Fibroblast of mammary gland (primary cell): ENCODE measurements around the gene SYNRG.

ENCODE experiments used
- DNase-seq: peaks from one replicate; pipeline ENCODE4 v3.0.0-alpha.2; 2010; ENCODE audit warnings: low read depth
- H3K4me3 ChIP-seq: 2 replicates; pipeline ENCODE4 v1.5.1; 2011; ENCODE audit warnings: low read depth, mild to moderate bottlenecking, low read length, moderate library complexity; ENCODE audit not compliant: control insufficient read depth
- CTCF ChIP-seq: conservative IDR thresholded peaks from 2 replicates; pipeline ENCODE4 v1.5.1; 2011; ENCODE audit warnings: low read depth, low read length, inconsistent platforms; ENCODE audit not compliant: control insufficient read depth, insufficient read depth

The SYNRG gene

GRCh38 chr17:37609170-37610040, at the start of gene SYNRG:
Gene SYNRG, minus strand, starts transcription at chr17:37609418. Its CDS starts 63 bp downstream, at chr17:37609355.
- no peak for TF ChIP-seq CTCF
- DNase-seq = peak; percentile 92
- H3K4me3 ChIP-seq = peak within 1 kb of the TSS; percentile 84

DNA sequence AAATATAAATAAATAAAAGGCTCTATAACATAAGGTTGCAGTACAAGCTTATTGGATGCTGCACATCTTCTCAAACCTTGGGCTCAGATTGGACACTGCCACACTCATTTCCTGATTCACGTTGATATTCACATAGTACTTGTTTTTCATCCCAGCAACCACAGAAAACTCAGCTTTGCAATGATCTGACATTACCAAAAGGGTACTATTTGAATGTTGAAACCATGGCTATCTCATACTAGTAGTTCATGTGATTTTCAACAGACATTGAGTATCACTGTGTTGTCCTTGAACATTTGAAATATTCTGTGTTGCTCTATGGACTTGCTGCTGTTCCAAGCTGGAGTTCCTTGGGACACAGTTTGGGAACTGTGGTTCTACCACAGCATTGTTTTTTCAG, 48.0 kb upstream of the SYNRG start:
- no peak overlapping the region for H3K4me3 ChIP-seq
- TF ChIP-seq CTCF = no peak
- no peak for DNase-seq

DNA sequence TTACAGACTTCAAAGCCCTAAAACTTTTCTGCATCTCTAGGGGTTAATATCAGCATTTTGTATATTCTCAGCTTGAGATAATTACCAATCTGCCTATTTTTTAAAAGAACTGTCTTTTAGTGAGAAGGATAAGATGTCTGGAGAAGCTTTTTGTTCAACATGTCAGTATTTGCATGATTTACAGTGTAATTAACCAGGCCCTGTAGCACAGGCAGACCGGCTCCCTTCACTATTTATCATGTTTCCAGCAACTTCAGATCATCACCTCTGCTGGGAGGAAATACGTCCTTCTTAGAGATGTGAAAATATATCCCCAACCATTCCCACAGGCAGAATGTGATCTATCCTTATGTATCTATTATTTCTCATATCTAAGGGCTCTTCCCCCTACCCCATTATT, 42.6 kb upstream of the SYNRG start:
- H3K4me3 ChIP-seq = no peak overlapping the region
- no peak for TF ChIP-seq CTCF
- no peak for DNase-seq

- peak; percentile 61 for TF ChIP-seq CTCF
- peak; percentile 68 for DNase-seq
These were observed 41.3 kb upstream of the SYNRG start for GRCh38 chr17:37650419-37651003.

GRCh38 chr17:37648555-37648954, 39.3 kb upstream of the SYNRG start:
- TF ChIP-seq CTCF = no peak
- peak; percentile 77 for DNase-seq
- H3K4me3 ChIP-seq = no peak overlapping the region

More at GRCh38 chr17:37650419-37651003, 41.3 kb upstream of the SYNRG start:
- H3K4me3 ChIP-seq = no peak overlapping the region

DNA sequence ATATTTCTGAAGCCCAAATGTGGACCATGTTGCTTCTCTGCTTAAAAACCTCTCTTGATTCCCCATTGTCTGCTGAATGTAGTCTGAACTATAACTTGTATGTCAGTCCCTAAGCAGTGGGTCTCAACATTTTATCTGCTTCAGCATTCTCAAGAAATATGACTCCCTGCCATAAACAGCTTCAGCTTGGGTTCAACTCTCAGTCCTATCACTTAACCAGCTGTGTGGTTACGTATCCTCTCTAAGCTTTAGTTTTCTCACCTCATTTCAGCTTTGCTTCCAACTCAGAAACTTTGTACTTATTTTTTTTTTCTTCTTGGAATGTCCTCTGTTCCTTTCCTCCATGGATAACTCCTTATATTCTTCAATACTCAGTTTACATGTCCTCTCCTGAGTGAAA, 38.6 kb upstream of the SYNRG start:
- H3K4me3 ChIP-seq = no peak overlapping the region
- DNase-seq = no peak
- no peak for TF ChIP-seq CTCF
